GM18507 (cell line): Measurements from ENCODE around the gene RET.
"Not testable (repeated sequence)": the region's sequence is repeated elsewhere in the genome, so short reads cannot be mapped to it uniquely, and the experiment has no call there.

Source experiments
- DNase-seq: peaks from one replicate; pipeline ENCODE4 v3.0.0; 2011; ENCODE audit warnings: low read depth; ENCODE audit not compliant: insufficient read length; ENCODE audit errors: extremely low spot score
- FAIRE-seq: peaks from 2 replicates; lab custom pipeline; 2011; peaks lifted over from hg19 to GRCh38; lab: Jason Lieb, UNC

Gene RET

DNA sequence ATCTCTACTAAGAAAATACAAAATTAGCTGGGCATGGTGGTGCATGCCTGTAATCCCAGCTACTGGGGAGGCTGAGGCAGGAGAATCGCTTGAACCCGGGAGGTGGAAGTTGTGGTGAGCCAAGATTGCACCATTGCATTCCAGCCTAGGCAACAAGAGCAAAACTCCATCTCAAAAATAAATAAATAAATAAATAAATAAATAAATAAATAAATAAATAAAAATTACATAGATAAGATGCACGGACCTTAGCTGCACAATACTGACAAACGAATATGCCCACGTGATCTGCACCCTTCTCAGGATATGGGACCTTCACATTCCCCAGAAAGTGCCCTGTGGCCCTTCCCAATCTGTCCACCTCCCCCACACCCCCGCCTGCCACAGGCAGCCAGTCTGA, 22.5 kb downstream of the RET start:
- FAIRE-seq, DNase-seq: not testable (repeated sequence)

GRCh38 chr10:43099928-43100327, 23.1 kb downstream of the RET start:
- DNase-seq (no peak), FAIRE-seq (no peak)

DNA sequence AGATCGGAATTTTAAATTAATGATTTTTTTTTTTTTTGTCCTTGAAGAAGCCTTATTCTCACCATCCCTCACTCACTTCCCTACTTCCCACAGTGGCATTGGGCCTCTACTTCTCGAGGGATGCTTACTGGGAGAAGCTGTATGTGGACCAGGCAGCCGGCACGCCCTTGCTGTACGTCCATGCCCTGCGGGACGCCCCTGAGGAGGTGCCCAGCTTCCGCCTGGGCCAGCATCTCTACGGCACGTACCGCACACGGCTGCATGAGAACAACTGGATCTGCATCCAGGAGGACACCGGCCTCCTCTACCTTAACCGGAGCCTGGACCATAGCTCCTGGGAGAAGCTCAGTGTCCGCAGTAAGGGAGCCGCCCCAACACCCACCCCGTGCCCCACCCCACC, 23.5 kb downstream of the RET start:
- no peak for DNase-seq
- no peak for FAIRE-seq

DNA sequence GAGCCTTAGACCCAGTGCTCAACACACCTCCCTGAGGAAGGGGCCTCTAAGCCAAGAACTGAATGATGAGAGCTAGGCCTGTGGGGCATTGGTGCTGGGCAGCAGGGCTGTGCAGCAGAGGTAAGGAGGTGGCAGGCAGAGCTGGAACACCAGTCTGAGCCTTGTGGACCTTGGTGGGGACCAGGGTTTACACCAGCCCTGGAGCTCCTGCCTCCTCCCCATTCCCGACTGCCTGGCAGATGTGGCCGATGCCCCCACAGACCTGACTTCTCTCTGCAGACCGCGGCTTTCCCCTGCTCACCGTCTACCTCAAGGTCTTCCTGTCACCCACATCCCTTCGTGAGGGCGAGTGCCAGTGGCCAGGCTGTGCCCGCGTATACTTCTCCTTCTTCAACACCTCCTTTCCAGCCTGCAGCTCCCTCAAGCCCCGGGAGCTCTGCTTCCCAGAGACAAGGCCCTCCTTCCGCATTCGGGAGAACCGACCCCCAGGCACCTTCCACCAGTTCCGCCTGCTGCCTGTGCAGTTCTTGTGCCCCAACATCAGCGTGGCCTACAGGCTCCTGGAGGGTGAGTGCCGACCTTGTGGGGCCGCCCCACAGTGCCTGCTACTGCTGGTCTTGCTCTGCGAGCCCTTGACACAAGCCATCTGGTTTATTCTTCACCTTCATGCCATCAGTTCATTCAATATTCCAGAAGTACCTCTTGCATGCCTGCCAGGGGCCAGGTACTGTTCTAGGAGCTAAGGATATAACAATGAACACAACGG, 25.4 kb downstream of the RET start:
- FAIRE-seq: no peak
- no peak for DNase-seq

GRCh38 chr10:43105102-43105955, 28.5 kb downstream of the RET start:
- FAIRE-seq (peak; percentile 73), DNase-seq (peak; percentile 85)

DNA sequence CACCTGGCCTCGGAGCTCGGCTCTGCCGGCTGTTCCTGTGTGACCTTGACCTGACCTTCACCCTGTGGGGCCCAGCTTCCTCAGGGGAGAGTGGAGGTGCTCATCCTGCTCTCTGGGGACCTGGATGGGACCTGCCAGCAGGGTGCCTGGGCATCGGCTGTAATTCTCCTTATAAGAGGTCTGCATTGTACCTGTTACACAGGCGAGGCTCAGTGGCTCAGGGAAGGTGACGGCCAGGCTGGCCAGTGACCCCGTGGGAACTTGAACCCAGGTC, 29.0 kb downstream of the RET start:
- DNase-seq: no peak
- FAIRE-seq: no peak

- no peak for FAIRE-seq
Measured at GRCh38 chr10:43106256-43107091, 29.6 kb downstream of the RET start.

DNA sequence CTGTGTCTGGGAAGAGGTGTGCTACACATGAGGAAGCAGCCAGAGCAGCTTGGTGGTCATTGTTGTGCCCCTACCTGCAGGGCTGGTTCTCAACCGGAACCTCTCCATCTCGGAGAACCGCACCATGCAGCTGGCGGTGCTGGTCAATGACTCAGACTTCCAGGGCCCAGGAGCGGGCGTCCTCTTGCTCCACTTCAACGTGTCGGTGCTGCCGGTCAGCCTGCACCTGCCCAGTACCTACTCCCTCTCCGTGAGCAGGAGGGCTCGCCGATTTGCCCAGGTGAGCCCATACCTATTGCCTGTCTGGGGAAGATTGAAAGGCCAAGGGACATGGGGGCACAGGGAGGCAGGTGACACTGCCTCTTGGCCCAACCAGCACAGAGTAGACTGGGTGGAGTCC, 32.1 kb downstream of the RET start:
- DNase-seq: no peak
- FAIRE-seq: no peak

More at GRCh38 chr10:43106256-43107091, 29.6 kb downstream of the RET start:
- DNase-seq: no peak

DNA sequence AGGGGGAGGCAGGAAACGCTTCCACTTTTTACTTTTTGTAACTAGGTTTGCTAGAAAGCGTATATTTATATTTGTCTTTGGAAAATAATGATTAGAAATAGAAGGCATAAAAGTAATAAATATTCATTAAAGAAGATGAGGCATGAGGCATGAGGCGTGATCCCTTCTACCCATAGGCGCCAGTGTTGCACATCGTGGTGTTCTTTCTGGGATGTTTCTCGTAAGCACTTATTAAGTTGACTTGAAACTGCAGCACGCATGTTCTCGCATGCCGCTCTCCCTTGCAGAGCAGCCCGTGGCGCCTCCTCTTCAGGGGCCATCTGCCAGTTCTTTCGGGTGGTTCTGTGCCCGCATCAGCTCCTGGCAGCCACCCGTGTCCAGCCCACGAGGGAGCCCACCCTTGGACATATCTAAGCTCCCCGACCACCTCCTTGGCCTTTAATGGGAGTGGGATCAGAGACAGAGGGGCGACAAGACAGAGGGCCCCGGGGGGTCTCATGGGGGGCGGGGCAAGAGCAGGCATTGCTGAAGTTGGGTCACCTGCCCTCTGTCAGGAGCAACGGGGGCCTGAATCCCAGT, 32.9 kb downstream of the RET start:
- DNase-seq: no peak
- no peak for FAIRE-seq

DNA sequence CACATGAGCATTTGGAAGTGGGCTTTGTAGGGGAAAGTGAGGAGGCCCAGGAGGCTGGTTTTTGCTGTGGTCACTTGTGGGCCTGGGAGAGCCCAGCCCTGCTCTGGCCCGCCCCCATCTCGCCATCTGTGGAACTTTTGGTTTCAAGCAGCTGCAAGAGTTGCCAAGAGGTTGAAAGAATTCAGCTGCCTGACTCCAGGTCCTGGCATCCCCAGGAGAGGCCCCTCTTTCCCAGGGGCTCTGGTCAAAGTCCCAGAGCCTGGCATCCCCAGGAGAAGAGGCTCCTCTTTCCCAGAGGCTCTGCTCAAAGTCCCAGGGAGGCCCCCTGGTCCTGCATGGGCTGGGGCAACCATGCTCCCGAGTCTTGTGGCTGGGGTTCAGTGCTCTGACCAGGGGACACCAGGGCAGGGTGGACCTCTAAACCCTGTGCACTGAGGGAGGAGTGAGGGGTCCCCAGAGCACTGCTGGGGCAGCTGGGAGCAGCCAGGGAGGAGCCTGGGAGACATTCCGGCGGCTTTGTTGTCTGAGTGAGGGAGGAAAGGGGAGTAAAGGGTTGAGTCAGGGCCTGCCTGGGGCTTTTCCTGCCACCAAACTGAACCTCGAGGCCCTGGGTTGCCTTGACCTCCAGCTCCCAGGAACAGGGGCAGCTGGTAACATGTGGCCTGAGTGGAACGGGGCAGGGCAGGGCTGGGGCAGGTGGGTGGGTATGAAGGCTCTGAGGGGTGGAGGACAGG, 33.6 kb downstream of the RET start:
- DNase-seq (no peak), FAIRE-seq (peak; percentile 68)

DNA sequence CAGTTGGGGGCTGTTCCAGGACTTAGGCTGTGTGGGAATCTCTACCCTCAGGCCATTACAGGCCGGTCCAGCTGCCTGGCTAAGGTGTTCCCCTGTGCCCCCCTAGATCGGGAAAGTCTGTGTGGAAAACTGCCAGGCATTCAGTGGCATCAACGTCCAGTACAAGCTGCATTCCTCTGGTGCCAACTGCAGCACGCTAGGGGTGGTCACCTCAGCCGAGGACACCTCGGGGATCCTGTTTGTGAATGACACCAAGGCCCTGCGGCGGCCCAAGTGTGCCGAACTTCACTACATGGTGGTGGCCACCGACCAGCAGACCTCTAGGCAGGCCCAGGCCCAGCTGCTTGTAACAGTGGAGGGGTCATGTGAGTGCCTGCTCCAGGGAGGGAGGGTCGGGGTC, 34.2 kb downstream of the RET start:
- DNase-seq (no peak), FAIRE-seq (no peak)

DNA sequence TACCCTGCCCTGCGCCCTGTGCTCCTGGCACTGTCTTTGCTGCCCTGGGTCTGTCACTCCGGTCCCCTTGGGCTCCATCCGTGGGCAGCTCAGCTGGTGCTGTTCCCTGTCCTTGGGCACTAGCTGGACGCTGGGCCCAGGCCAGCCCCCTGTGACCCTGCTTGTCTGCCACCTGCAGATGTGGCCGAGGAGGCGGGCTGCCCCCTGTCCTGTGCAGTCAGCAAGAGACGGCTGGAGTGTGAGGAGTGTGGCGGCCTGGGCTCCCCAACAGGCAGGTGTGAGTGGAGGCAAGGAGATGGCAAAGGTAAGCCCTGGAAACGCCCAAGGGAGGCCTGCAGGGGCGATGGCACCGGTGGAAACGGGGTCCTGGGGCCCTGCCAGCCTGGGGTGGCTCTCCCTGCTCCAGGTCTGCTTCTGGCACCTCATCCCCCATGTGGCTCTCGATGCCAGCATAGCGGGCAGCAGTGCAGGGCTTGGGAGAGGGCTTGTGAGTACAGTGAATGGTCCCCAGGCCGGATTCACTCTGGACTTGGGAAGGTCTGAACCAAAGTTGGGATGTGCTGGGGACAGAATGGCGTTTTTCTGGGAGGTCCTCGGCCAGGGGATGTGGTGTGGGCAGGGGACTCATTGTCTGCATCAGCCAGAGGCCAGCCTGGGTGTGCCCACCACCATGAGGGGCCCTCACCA, 35.2 kb downstream of the RET start:
- no peak for FAIRE-seq
- no peak for DNase-seq

DNA sequence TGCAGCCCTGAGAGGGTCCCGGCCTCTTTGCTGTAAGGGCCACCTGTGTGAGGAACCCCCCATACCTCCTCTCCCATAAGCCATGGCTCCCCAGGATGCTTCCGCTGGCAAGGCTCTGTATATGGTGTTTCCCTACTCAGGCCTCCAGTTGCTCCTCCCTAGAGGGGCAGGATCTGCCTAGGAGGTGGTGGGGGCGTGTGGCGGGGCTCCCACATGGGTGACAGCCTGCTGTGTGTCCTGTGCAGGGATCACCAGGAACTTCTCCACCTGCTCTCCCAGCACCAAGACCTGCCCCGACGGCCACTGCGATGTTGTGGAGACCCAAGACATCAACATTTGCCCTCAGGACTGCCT, 35.7 kb downstream of the RET start:
- FAIRE-seq (no peak), DNase-seq (no peak)

GRCh38 chr10:43113201-43114087, 36.6 kb downstream of the RET start:
- FAIRE-seq: no peak
- no peak for DNase-seq

GRCh38 chr10:43114088-43114742, 37.3 kb downstream of the RET start:
- FAIRE-seq (no peak), DNase-seq (no peak)

DNA sequence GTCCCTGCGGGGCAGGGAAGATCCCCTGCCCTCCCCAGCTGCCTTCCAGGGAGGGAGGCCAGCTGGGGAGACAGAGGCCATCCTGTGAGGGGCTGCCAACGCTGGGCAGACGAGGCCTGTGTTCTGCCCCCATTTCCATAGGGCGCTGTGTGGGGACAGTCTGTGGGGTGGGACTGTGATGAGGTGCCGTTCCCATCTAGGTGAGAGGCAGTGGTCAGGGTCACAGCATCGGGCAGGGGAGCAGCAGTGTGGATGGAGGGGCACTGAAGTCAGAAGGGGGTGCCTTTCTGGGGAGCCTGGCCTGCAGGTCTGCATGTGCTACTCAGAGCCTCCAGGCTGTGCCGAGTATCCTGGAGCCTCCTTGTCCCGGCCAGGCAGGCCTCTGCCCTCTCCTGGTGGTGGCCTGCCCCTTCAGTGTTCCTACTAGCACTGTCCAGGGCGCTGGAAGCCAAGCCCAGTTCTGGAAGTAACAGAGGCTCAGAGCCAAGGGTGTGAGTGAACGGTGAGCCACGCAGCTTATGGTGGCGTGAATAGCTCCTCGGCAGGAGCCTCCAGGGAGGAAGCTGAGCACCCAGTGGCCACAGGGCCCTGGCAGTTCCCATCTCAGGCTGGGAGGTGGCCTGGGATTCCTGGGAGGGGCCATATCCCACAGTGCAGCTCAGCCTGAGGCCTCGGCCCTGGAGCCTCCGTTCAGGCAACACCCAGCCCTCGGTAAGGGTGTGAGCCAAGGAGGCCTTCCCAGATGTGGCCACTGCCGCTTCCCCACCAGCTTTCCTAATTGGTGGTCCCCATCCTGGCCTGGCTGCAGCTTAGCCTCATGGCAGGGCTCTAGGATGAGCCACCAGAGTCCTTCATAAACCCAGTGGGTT, 38.1 kb downstream of the RET start:
- DNase-seq: no peak
- FAIRE-seq: no peak
